ENCODE data around the gene PREX1. TPM values are rescaled to one million over a fixed set of nuclear protein-coding genes. Genes with fewer than 3 reads are reported as not detected.

PREX1 gene
- total and polyA plus RNA-seq, 2 donors (not counting 3 experiments of a cell fraction or from before 2014, with no cell fraction given) = 51.3 to 72.9 TPM

DNA sequence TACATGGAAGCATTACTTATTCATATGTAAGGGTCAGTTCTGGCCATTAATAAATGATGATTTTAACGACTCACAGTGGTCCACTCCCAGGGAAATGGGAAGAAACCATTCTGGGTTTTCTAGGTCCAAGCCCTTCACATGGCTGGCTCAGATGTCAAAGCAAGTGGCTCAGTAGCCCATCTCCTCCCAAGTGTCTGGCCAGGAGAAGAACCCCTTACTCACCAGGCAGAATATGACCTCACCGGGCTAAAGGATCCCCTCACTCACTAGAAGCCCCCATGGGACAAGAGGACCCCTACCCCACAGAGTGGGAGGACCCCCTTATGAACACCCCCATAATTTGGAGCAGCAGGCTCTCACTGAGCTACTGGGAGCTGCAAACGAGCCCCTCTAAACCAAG, 34.0 kb downstream of the PREX1 start:
- no peaks in the 10 kb centered on the region for H3K9me1 ChIP-seq (replicated peaks; ENCODE audit: control insufficient read depth, extremely low read depth, insufficient read depth, low read length)
- H3K4me2 ChIP-seq (ENCODE audit: insufficient read depth, low read length) = no peak overlapping the region
- peaks cover 6% of the 10 kb centered on the region for H4K20me1 ChIP-seq (replicated peaks; ENCODE audit: control insufficient read depth, extremely low read depth, insufficient read depth, low read length)
- H3K27me3 ChIP-seq (ENCODE audit: control insufficient read depth in 2 of 2, insufficient read depth in 2 of 2, low read length in 2 of 2) = no peaks in the 10 kb centered on the region
- no peak overlapping the region for H2AFZ ChIP-seq (ENCODE audit: low read depth, low read length)
- TF ChIP-seq EZH2 (IDR thresholded peaks at IDR 0.05; ENCODE audit: borderline replicate concordance, low read depth, low read length, severe bottlenecking) (no peak), JUN (IDR thresholded peaks at IDR 0.05; ENCODE audit: borderline replicate concordance, insufficient read depth, insufficient read length, low read depth) (no peak), FOS (IDR thresholded peaks at IDR 0.05; ENCODE audit: borderline replicate concordance, insufficient read depth, low read length) (no peak), MYC (IDR thresholded peaks at IDR 0.05; ENCODE audit: low read depth, low read length) (no peak), GATA2 (IDR thresholded peaks at IDR 0.05; ENCODE audit: insufficient read depth, insufficient read length, low read depth, low read length) (no peak), POLR2A (IDR thresholded peaks at IDR 0.05; ENCODE audit: low read depth, low read length) (no peak), POLR2AphosphoS5 (IDR thresholded peaks at IDR 0.05; ENCODE audit: insufficient read depth, low read depth, low read length) (no peak)
- TF ChIP-seq, protein P1, sequence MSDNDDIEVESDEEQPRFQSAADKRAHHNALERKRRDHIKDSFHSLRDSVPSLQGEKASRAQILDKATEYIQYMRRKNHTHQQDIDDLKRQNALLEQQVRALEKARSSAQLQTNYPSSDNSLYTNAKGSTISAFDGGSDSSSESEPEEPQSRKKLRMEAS (IDR thresholded peaks at IDR 0.05; ENCODE audit: insufficient read depth, insufficient read length) = no peak
- TF ChIP-seq, protein P2, sequence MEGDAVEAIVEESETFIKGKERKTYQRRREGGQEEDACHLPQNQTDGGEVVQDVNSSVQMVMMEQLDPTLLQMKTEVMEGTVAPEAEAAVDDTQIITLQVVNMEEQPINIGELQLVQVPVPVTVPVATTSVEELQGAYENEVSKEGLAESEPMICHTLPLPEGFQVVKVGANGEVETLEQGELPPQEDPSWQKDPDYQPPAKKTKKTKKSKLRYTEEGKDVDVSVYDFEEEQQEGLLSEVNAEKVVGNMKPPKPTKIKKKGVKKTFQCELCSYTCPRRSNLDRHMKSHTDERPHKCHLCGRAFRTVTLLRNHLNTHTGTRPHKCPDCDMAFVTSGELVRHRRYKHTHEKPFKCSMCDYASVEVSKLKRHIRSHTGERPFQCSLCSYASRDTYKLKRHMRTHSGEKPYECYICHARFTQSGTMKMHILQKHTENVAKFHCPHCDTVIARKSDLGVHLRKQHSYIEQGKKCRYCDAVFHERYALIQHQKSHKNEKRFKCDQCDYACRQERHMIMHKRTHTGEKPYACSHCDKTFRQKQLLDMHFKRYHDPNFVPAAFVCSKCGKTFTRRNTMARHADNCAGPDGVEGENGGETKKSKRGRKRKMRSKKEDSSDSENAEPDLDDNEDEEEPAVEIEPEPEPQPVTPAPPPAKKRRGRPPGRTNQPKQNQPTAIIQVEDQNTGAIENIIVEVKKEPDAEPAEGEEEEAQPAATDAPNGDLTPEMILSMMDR (IDR thresholded peaks at IDR 0.05; ENCODE audit: extremely low read depth in 1 of 2, insufficient read depth in 1 of 2, low read depth in 1 of 2, low read length in 2 of 2) = no peak
- ChIA-PET POLR2A (interaction anchor here (0.6 kb wide), 1 partner anchor 1139 kb away, joined by 3 read pairs; no protein-coding TSS in a partner anchor), CTCF (no interaction called here)
- H3K27ac ChIP-seq (ENCODE audit: insufficient read depth, low read depth, low read length) = no peak overlapping the region
- DNase-seq (ENCODE audit: low read depth, low spot score) = no peak
- H3K9me3 ChIP-seq (replicated peaks; ENCODE audit: control insufficient read depth, insufficient read depth, low read length) = no peaks in the 10 kb centered on the region
- H3K9ac ChIP-seq (replicated peaks; ENCODE audit: extremely low read depth, insufficient read depth, low read length) = no peak overlapping the region
- BruUV-seq (replicated peaks) = no TSS peak
- dilution Hi-C loops (cut with MboI; ENCODE audit: extremely low pct_ligation_motif_present, low sequenced_read_pairs) (no loop called here), intact Hi-C loops (cut with micrococcal nuclease) (no loop called here)
- H3K79me2 ChIP-seq (ENCODE audit: control insufficient read depth, insufficient read depth, low read length) = peaks cover 96% of the 10 kb centered on the region
- H3K36me3 ChIP-seq (ENCODE audit: control insufficient read depth in 2 of 2, extremely low read depth in 1 of 2, insufficient read depth in 2 of 2, low read length in 2 of 2) = no peaks in the 10 kb centered on the region
- no peak overlapping the region for H3K4me3 ChIP-seq (replicated peaks in 1 of 3; ENCODE audit: insufficient read depth in 1 of 3, low read depth in 1 of 3, low read length in 3 of 3)
- peaks cover 12% of the 10 kb centered on the region for H3K4me1 ChIP-seq (ENCODE audit: control insufficient read depth, extremely low read depth, insufficient read depth, low read length)
- no peak for FAIRE-seq
